ENCODE results near the gene PER2. TPM values are rescaled to one million over a fixed set of nuclear protein-coding genes. Genes with fewer than 3 reads are reported as not detected.
A peak's percentile ranks its signal among the peaks of the same experiment; 100 is the strongest.

PER2 gene
- total and polyA plus RNA-seq, 5 experiments from 2014 or later: 4.0 to 11.1 (median 6.5) TPM

- Mint-ChIP-seq H3K4me1 (peaks cover 18 to 42% (median 35%) of the 10 kb centered on the region in 4 donors), H3K9me3 (no peaks in the 10 kb centered on the region), H3K36me3 (no peaks in the 10 kb centered on the region), H3K27me3 (peaks cover 0 to 6% (median 3%) of the 10 kb centered on the region in 5 donors), H3K4me3 (peak overlapping the region in 5 of 10 donors; percentile 0 to 94 (median 89)), H3K27ac (peak overlapping the region in 5 of 10 donors; percentile 4 to 98 (median 95))
- POLR2A ChIA-PET: interaction anchor here (0.5 to 0.9 kb wide), 2 partner anchors 70 to 88 kb away, joined by 3 to 5 read pairs; partner anchors contain the start of gene ILKAP
- DNase-seq (no peak), ATAC-seq (no peak)
Observed at GRCh38 chr2:238290715-238291549, 2.5 kb upstream of the PER2 start.

GRCh38 chr2:238290091-238290509 is 1.7 kb upstream of the PER2 start:
- ATAC-seq: no peak
- Mint-ChIP-seq H3K36me3 (no peaks in the 10 kb centered on the region), H3K4me1 (peaks cover 16 to 45% (median 41%) of the 10 kb centered on the region in 4 donors), H3K27me3 (peaks cover 0 to 2% (median 1%) of the 10 kb centered on the region in 5 donors), H3K9me3 (no peaks in the 10 kb centered on the region), H3K27ac (peak overlapping the region in 9 of 10 donors; percentile 84 to 99 (median 98)), H3K4me3 (peak overlapping the region; percentile 88 to 99 (median 93))
- POLR2A ChIA-PET: interaction anchor here (0.9 to 1.3 kb wide), 3 partner anchors 29 to 137 kb away, joined by 3 to 6 read pairs (median 4); partner anchors contain the start of gene ILKAP
- peak in 3 of 10 donors; percentile 5 to 34 (median 10) for DNase-seq

- DNase-seq (peak in 1 of 10 donors; percentile 13), ATAC-seq (no peak)
- POLR2A ChIA-PET: interaction anchor here (0.9 to 1.3 kb wide), 4 partner anchors 24 to 138 kb away, joined by 3 to 6 read pairs (median 4); no protein-coding TSS in a partner anchor
- peaks cover 0 to 2% (median 0%) of the 10 kb centered on the region in 5 donors for H3K27me3 Mint-ChIP-seq
- peak overlapping the region; percentile 84 to 99 (median 98) for H3K27ac Mint-ChIP-seq
- peak overlapping the region; percentile 88 to 99 (median 93) for H3K4me3 Mint-ChIP-seq
- peaks cover 14 to 47% (median 42%) of the 10 kb centered on the region in 4 donors for H3K4me1 Mint-ChIP-seq
- H3K36me3 Mint-ChIP-seq: no peaks in the 10 kb centered on the region
- no peaks in the 10 kb centered on the region for H3K9me3 Mint-ChIP-seq
Observed at GRCh38 chr2:238289574-238289973, 1.2 kb upstream of the PER2 start.

- peaks cover 0 to 2% (median 0%) of the 10 kb centered on the region in 5 donors for H3K27me3 Mint-ChIP-seq
- DNase-seq: peak; percentile 94 to 99 (median 97)
- POLR2A ChIA-PET: interaction anchor here (0.7 to 1.3 kb wide), 8 partner anchors 24 to 321 kb away, joined by 3 to 6 read pairs (median 4); no protein-coding TSS in a partner anchor
- ATAC-seq: peak; percentile 88
- H3K27ac Mint-ChIP-seq: peak overlapping the region; percentile 84 to 99 (median 98)
- H3K4me3 Mint-ChIP-seq: peak overlapping the region; percentile 88 to 99 (median 93)
- H3K4me1 Mint-ChIP-seq: peaks cover 14 to 53% (median 45%) of the 10 kb centered on the region in 4 donors
- no peaks in the 10 kb centered on the region for H3K36me3 Mint-ChIP-seq
- H3K9me3 Mint-ChIP-seq: no peaks in the 10 kb centered on the region
Observed at GRCh38 chr2:238288650-238289573, 502 bp upstream of the PER2 start.

DNA sequence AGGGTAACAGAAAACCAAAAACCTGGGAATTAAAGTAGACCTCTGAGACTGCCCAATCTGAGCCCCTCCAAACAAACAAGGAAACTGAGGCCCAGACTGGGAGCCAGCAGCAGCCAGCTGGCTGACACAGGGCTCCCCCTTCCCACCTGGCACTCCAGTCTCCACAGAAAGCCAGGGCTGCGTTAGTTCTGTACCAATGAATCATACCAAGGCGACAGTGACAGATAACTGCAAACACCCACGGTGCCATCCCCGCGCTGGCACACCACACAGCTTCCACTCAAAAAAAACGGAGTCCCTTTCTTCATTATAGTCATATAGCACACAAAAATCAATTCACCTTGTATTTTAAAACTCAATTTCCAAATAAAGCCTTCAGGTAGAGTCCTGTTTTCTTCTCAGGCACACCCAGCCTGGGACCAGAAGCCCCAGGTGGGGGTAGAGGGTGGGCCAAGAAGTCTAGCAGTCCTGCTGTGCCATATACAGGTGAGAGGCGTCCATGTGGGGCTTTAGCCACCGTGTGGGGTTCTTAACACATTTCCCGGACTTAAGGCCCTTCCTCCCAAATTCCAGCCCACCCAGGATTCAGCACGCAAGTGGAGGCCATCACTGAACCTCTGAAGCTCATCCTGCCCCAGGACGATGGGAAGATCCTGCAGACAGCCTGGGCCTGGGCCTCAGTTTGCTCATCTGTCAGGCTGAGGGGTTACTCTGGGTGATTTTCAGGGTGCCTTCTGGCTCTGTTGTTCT is 1.2 kb downstream of the PER2 start:
- Mint-ChIP-seq H3K36me3 (no peaks in the 10 kb centered on the region), H3K27ac (peak overlapping the region; percentile 31 to 99 (median 88)), H3K4me3 (peak overlapping the region; percentile 72 to 89 (median 79)), H3K27me3 (peaks cover 0 to 2% (median 0%) of the 10 kb centered on the region in 5 donors), H3K4me1 (peaks cover 28 to 71% (median 59%) of the 10 kb centered on the region in 4 donors), H3K9me3 (no peaks in the 10 kb centered on the region)
- POLR2A ChIA-PET: interaction anchor here (0.6 to 1.3 kb wide), 2 partner anchors 96 to 319 kb away, joined by 3 to 4 read pairs; no protein-coding TSS in a partner anchor
- DNase-seq (peak in 1 of 10 donors; percentile 2), ATAC-seq (no peak)

DNA sequence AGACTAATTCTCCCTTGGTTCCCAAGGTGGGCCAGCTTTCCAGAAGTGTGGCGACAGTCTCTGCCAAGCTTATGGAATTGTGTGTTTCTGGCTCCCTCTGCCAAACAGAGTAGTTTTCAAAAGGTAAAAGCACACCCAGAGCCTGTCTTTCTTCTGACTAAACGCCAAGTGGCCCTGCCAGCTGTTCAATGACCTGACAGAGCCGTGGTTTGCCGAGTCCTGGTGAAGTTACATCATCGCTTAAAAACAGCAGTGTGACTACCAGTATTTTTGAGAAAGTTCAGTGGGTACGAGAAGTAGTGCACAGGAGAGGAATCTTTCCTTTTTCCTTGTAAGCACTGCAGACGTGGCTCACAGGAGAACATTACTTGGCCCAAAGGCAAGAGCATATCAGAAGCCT is 1.9 kb downstream of the PER2 start:
- POLR2A ChIA-PET: interaction anchor here (0.6 kb wide), 1 partner anchor 95 kb away, joined by 3 read pairs; no protein-coding TSS in a partner anchor
- DNase-seq (no peak), ATAC-seq (no peak)
- H3K9me3 Mint-ChIP-seq: no peaks in the 10 kb centered on the region
- H3K27ac Mint-ChIP-seq: peak overlapping the region in 7 of 10 donors; percentile 53 to 99 (median 89)
- peaks cover 0 to 2% (median 0%) of the 10 kb centered on the region in 5 donors for H3K27me3 Mint-ChIP-seq
- H3K4me1 Mint-ChIP-seq: peaks cover 28 to 73% (median 63%) of the 10 kb centered on the region in 4 donors
- H3K4me3 Mint-ChIP-seq: peak overlapping the region; percentile 72 to 89 (median 79)
- H3K36me3 Mint-ChIP-seq: no peaks in the 10 kb centered on the region

- H3K9me3 Mint-ChIP-seq: no peaks in the 10 kb centered on the region
- H3K27me3 Mint-ChIP-seq: peaks cover 0 to 2% (median 0%) of the 10 kb centered on the region in 5 donors
- no peaks in the 10 kb centered on the region for H3K36me3 Mint-ChIP-seq
- H3K4me3 Mint-ChIP-seq: peak overlapping the region in 4 of 10 donors; percentile 10 to 88 (median 48)
- peak overlapping the region in 6 of 10 donors; percentile 10 to 99 (median 54) for H3K27ac Mint-ChIP-seq
- no peak for ATAC-seq
- POLR2A ChIA-PET: no interaction called here
- H3K4me1 Mint-ChIP-seq: peaks cover 28 to 73% (median 65%) of the 10 kb centered on the region in 4 donors
- DNase-seq: no peak
Observed at GRCh38 chr2:238286095-238286494, 2.3 kb downstream of the PER2 start.

- no peak for ATAC-seq
- H3K4me1 Mint-ChIP-seq: peaks cover 28 to 74% (median 66%) of the 10 kb centered on the region in 4 donors
Observed at GRCh38 chr2:238285653-238286082, 2.7 kb downstream of the PER2 start.

GRCh38 chr2:238284802-238285515 is 3.5 kb downstream of the PER2 start:
- Mint-ChIP-seq H3K27me3 (peaks cover 0 to 2% (median 0%) of the 10 kb centered on the region in 5 donors), H3K27ac (peak overlapping the region in 2 of 10 donors; percentile 17 to 99), H3K9me3 (no peaks in the 10 kb centered on the region), H3K4me1 (peaks cover 33 to 73% (median 63%) of the 10 kb centered on the region in 4 donors), H3K36me3 (no peaks in the 10 kb centered on the region), H3K4me3 (no peak overlapping the region)
- DNase-seq (no peak), ATAC-seq (no peak)
- POLR2A ChIA-PET: no interaction called here

More at GRCh38 chr2:238285653-238286082, 2.7 kb downstream of the PER2 start:
- H3K9me3 Mint-ChIP-seq: no peaks in the 10 kb centered on the region
- peaks cover 0 to 2% (median 0%) of the 10 kb centered on the region in 5 donors for H3K27me3 Mint-ChIP-seq
- no peaks in the 10 kb centered on the region for H3K36me3 Mint-ChIP-seq
- peak overlapping the region in 2 of 10 donors; percentile 21 to 99 for H3K27ac Mint-ChIP-seq
- DNase-seq: peak in 1 of 10 donors; percentile 9
- H3K4me3 Mint-ChIP-seq: peak overlapping the region in 2 of 10 donors; percentile 13 to 88
- POLR2A ChIA-PET: no interaction called here

DNA sequence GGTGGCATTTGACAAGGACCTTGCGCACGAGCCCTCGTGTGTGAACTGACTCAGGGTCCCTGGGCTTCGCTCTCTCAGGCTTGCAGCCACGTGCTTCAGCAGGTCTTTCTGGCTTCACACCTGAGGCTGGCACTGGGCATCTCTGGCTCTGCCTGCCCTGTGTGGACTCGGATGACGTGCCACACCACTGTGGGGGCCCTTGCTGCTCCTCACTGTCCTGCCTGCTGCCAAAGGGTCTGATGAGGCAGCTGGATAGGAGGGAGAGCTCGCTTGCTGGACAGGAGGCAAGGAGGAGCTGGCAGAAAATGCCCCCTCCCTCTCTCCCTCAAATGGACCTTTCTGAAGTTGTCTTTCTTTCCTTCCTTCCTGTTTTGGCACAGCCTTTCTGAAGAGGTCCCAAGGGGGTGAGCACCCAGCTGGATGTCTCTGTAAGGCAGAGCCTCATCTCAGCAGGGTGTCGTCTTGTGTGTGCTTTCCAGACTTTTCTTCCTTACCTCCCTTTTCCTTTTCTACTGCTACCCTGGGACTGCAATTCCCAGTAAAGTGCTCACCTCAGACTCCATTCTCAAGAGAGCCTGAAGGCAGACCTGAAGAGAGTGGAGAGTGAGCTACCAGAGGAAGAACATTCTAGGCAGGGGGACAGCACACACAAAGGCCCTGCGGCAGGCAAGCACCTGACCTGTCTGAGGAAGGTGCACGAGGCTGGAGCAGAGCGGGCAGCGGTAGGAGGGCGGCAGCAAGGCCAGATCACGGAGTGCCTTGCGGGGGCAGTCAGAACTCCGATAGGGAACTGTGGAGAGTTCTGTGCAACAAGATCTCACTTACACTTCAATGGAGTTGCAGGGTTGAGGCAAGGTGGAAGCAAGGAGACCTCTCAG is 5.3 kb downstream of the PER2 start:
- DNase-seq: no peak
- no peaks in the 10 kb centered on the region for H3K27me3 Mint-ChIP-seq
- no peak for ATAC-seq
- peaks cover 0 to 4% (median 2%) of the 10 kb centered on the region in 3 donors for H3K36me3 Mint-ChIP-seq
- POLR2A ChIA-PET: no interaction called here
- H3K27ac Mint-ChIP-seq: peak overlapping the region in 3 of 10 donors; percentile 60 to 82 (median 66)
- H3K4me1 Mint-ChIP-seq: peaks cover 33 to 68% (median 53%) of the 10 kb centered on the region in 4 donors
- H3K9me3 Mint-ChIP-seq: no peaks in the 10 kb centered on the region
- peak overlapping the region in 1 of 10 donors; percentile 51 for H3K4me3 Mint-ChIP-seq

All from naive thymus-derived CD8-positive, alpha-beta T cell (primary cell).